Naive B cell (primary cell): Measurements from ENCODE around the gene YPEL1. TPM values are rescaled to one million over a fixed set of nuclear protein-coding genes. Genes with fewer than 3 reads are reported as not detected.

Source experiments
- ATAC-seq, 2 donors: fragments of 150-1000 bp; cut with Tn5 transposase; 2 replicates each; pipeline ENCODE4 v1.10.0; 2021; ENCODE audit warnings: low read depth in 2 of 2, mild to moderate bottlenecking in 2 of 2, moderate library complexity in 2 of 2
- DNase-seq: peaks from one replicate; pipeline ENCODE4 v3.0.0; 2022
- H3K27ac Mint-ChIP-seq, 6 donors: one replicate each; pipeline ENCODE4 v1.8.0; 2020 to 2022; ENCODE audit warnings: mild to moderate bottlenecking in 6 of 6, mixed read lengths in 6 of 6, moderate library complexity in 5 of 6, inconsistent platforms in 2 of 6
- H3K27me3 Mint-ChIP-seq, 3 donors: one replicate each; pipeline ENCODE4 v1.8.0; 2021 to 2022; ENCODE audit warnings: mixed read lengths in 3 of 3, mild to moderate bottlenecking in 1 of 3
- H3K36me3 Mint-ChIP-seq, 2 donors: one replicate each; pipeline ENCODE4 v1.8.0; 2020 to 2022; ENCODE audit warnings: mixed read lengths in 2 of 2, inconsistent platforms in 1 of 2, mild to moderate bottlenecking in 1 of 2
- H3K4me1 Mint-ChIP-seq, 3 donors: one replicate each; pipeline ENCODE4 v1.8.0; 2020 to 2022; ENCODE audit warnings: mixed read lengths in 3 of 3, inconsistent platforms in 1 of 3, mild to moderate bottlenecking in 1 of 3, moderate library complexity in 1 of 3
- H3K4me3 Mint-ChIP-seq, 8 donors: one replicate each; pipeline ENCODE4 v1.8.0; 2020 to 2022; ENCODE audit warnings: mild to moderate bottlenecking in 8 of 8, mixed read lengths in 8 of 8, moderate library complexity in 8 of 8, inconsistent platforms in 2 of 8
- H3K9me3 Mint-ChIP-seq, 7 donors: one replicate each; pipeline ENCODE4 v1.8.0; 2020 to 2022; ENCODE audit warnings: mixed read lengths in 7 of 7, mild to moderate bottlenecking in 5 of 7, inconsistent platforms in 2 of 7, moderate library complexity in 1 of 7
- polyA plus RNA-seq, 6 donors: library from polyadenylated mRNA; unstranded; fragments of 300-500 nt; fragmentation: Illumina TruSeq; gene quantifications; one replicate each; pipeline ENCODE4 v1.2.3, GENCODE V29; 2021; ENCODE audit warnings: low read depth in 6 of 6

Gene YPEL1
- 10 to 100 TPM; 16.6 to 37.2 (median 29.9) TPM for polyA plus RNA-seq

- DNase-seq = peak; percentile 99
- H3K9me3 Mint-ChIP-seq = no peaks in the 10 kb centered on the region
- no peaks in the 10 kb centered on the region for H3K36me3 Mint-ChIP-seq
- peaks cover 36 to 59% (median 44%) of the 10 kb centered on the region in 3 donors for H3K4me1 Mint-ChIP-seq
- ATAC-seq = peak; percentile 86 to 88
- H3K27me3 Mint-ChIP-seq = no peaks in the 10 kb centered on the region
- H3K4me3 Mint-ChIP-seq = peak within 1 kb of the TSS; percentile 94 to 99 (median 96)
- H3K27ac Mint-ChIP-seq = peak within 1 kb of the TSS; percentile 72 to 98 (median 95)
Observed at GRCh38 chr22:21735200-21736083, at the start of gene YPEL1. Gene YPEL1, minus strand, starts transcription at chr22:21735794. Its CDS starts 25,050 bp downstream, at chr22:21710744.

GRCh38 chr22:21780259-21780658, 44.7 kb upstream of the YPEL1 start:
- DNase-seq (no peak), ATAC-seq (no peak)
- peaks cover 0 to 2% (median 0%) of the 10 kb centered on the region in 7 donors for H3K9me3 Mint-ChIP-seq
- peak overlapping the region in 2 of 6 donors; percentile 34 to 62 for H3K27ac Mint-ChIP-seq
- H3K36me3 Mint-ChIP-seq = peaks cover 4 to 16% of the 10 kb centered on the region in 2 donors
- no peak overlapping the region for H3K4me3 Mint-ChIP-seq
- no peaks in the 10 kb centered on the region for H3K27me3 Mint-ChIP-seq
- peaks cover 4 to 20% (median 17%) of the 10 kb centered on the region in 3 donors for H3K4me1 Mint-ChIP-seq

- ATAC-seq (no peak), DNase-seq (no peak)
- H3K27me3 Mint-ChIP-seq = no peaks in the 10 kb centered on the region
Observed at GRCh38 chr22:21779444-21779843, 43.9 kb upstream of the YPEL1 start.

GRCh38 chr22:21778705-21779363, 43.2 kb upstream of the YPEL1 start:
- Mint-ChIP-seq H3K27me3 (no peaks in the 10 kb centered on the region), H3K36me3 (peaks cover 4 to 10% of the 10 kb centered on the region in 2 donors), H3K9me3 (no peaks in the 10 kb centered on the region)

More at GRCh38 chr22:21779444-21779843, 43.9 kb upstream of the YPEL1 start:
- Mint-ChIP-seq H3K4me3 (no peak overlapping the region), H3K36me3 (peaks cover 4 to 16% of the 10 kb centered on the region in 2 donors), H3K27ac (no peak overlapping the region), H3K4me1 (peaks cover 4 to 20% (median 17%) of the 10 kb centered on the region in 3 donors), H3K9me3 (peaks cover 0 to 2% (median 0%) of the 10 kb centered on the region in 7 donors)

GRCh38 chr22:21771631-21771976, 36.0 kb upstream of the YPEL1 start:
- H3K36me3 Mint-ChIP-seq = peaks cover 25 to 30% of the 10 kb centered on the region in 2 donors
- ATAC-seq (no peak), DNase-seq (no peak)
- no peaks in the 10 kb centered on the region for H3K9me3 Mint-ChIP-seq
- peaks cover 7 to 15% (median 14%) of the 10 kb centered on the region in 3 donors for H3K4me1 Mint-ChIP-seq
- H3K4me3 Mint-ChIP-seq = no peak overlapping the region
- no peaks in the 10 kb centered on the region for H3K27me3 Mint-ChIP-seq
- no peak overlapping the region for H3K27ac Mint-ChIP-seq

More at GRCh38 chr22:21778705-21779363, 43.2 kb upstream of the YPEL1 start:
- H3K27ac Mint-ChIP-seq = peak overlapping the region in 1 of 6 donors; percentile 58
- DNase-seq = no peak
- H3K4me3 Mint-ChIP-seq = no peak overlapping the region
- no peak for ATAC-seq
- H3K4me1 Mint-ChIP-seq = peaks cover 4 to 20% (median 17%) of the 10 kb centered on the region in 3 donors

DNA sequence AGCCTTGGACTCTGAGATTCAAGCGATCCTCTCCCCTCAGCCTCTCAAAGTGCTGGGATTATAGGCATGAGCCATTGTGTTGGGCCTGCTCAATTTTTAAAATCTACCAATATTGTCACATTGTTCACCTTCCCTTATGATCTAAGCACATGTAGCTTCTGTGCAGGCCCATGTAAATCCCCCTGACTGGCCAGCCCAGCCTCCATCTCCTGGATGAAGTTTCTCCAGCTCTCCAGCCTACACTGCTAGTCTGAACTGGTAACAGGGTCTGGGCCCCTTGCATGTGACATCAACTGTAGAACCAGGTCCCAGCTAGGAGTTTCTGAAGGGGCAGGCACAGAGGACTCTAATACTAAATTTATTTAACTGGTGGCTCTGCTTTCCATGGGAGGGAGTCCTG, 32.8 kb upstream of the YPEL1 start:
- Mint-ChIP-seq H3K27ac (peak overlapping the region in 2 of 6 donors; percentile 17 to 72), H3K4me3 (peak overlapping the region in 1 of 8 donors; percentile 76), H3K27me3 (no peaks in the 10 kb centered on the region), H3K36me3 (peaks cover 25 to 31% of the 10 kb centered on the region in 2 donors), H3K4me1 (peaks cover 7 to 11% (median 9%) of the 10 kb centered on the region in 3 donors), H3K9me3 (no peaks in the 10 kb centered on the region)
- ATAC-seq = no peak
- no peak for DNase-seq

DNA sequence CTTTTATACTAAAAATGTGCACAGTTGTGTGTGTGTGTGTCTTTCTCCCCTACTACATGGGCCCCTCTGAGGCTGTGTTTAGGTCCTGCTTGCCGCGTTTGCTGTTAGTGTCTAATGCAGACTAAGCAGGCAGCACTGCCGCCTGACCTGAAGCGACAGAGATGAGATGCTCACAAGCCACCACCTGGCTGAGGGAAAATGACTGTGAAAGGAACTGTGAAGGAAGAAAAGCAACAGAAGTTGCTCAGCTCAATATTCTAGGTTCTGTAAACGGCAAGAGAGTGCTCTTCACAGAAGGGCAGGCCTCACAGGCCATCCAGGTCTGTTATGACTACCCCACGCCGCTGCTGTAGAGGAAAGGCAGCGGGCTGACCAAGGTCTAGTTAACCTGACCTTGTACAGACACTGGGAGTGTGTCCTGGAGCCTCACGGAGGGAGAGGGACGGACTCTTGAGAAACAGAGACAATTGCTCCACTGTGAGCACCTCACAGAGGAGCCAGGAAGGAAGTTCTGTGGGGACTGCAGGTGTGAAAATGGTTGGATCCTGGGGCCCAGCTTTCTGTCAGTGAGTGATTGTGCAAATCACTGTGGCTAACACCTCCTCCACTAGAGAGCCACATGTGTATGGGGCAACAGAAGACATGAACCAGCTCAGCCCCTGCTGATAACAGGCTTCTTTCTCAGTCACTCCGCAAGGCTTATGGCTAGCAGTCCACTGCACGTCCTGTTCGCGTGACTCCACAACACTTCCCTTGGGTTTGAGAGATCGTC, 31.3 kb upstream of the YPEL1 start:
- Mint-ChIP-seq H3K36me3 (peaks cover 19 to 24% of the 10 kb centered on the region in 2 donors), H3K4me1 (peaks cover 0 to 2% (median 0%) of the 10 kb centered on the region in 3 donors), H3K4me3 (no peak overlapping the region), H3K9me3 (no peaks in the 10 kb centered on the region), H3K27ac (peak overlapping the region in 5 of 6 donors; percentile 17 to 89 (median 67)), H3K27me3 (no peaks in the 10 kb centered on the region)
- DNase-seq (no peak), ATAC-seq (peak in 1 of 2 donors; percentile 38)

DNA sequence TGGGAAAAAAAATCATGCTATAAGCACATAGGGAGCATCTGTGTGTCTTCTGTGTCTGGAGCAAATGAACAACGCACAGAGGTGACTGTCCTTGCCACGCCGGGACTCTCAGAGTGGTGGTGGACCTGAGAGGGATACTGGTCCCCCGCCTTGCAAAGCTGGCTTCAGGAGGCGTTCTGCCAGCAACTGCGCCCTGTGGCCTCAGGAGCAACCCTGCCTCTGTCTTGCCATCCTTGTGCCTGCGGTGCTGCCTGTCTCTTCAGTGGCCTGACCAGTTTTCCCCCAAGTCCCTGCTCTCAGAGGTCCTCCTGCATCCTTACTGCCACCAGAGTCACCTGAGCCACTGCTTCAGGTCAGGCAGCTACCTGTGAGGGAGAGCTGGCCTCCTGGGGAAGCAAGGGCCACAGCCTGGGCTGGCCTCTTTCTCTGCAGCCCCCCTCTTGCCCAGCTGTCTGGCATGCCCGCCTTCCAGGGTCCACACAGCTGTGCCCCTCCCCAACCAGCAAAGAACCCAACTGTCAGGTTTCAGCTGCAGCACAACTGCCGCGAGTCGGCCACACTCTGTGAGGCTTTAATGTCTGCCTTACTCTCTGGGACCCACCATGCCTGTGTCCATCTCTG, 30.4 kb upstream of the YPEL1 start:
- no peak overlapping the region for H3K4me3 Mint-ChIP-seq
- H3K36me3 Mint-ChIP-seq = peaks cover 13 to 24% of the 10 kb centered on the region in 2 donors
- no peak for DNase-seq

DNA sequence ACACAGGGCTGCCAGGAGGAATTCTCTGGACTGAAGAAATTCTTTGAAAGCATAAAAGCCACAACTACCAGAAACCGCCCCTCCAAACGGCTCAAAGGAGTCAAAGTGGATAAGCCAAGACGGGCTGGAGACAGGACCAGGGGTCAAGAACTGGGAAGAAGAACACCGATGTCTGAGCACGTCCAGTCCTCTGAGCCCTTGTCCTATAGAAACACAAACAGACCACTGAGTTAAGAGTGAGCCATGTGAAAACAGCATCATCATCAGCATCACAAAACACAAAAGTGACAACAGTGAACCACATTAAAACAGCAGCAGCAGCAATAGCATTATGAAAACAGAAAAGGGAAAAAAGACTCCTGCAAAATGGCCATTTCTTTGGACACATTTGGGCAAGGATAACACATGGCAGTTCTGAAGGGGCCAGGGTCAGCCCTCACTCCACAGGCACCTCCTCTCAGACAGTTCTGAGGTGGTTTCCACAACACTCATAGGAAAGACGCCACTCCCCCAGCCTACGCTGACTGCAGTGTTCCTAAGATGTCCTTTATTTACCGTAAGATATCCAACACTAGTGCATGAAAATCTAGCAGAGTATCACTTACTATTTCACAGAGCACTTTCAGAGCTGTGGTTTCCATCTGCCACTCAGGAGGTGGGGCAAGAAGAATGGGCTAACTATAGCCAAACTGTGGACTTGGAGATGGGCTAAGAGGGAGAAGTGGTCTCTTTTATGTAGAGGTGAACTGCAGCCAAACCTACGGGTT, 28.6 kb upstream of the YPEL1 start:
- ATAC-seq (no peak), DNase-seq (no peak)
- Mint-ChIP-seq H3K4me3 (no peak overlapping the region), H3K4me1 (peaks cover 0 to 2% (median 0%) of the 10 kb centered on the region in 3 donors), H3K36me3 (peaks cover 13 to 24% of the 10 kb centered on the region in 2 donors), H3K27ac (peak overlapping the region in 3 of 6 donors; percentile 29 to 69 (median 39)), H3K9me3 (no peaks in the 10 kb centered on the region), H3K27me3 (no peaks in the 10 kb centered on the region)

More for the DNA sequence above, 30.4 kb upstream of the YPEL1 start:
- Mint-ChIP-seq H3K27ac (peak overlapping the region in 1 of 6 donors; percentile 81), H3K4me1 (peaks cover 0 to 2% (median 0%) of the 10 kb centered on the region in 3 donors), H3K9me3 (no peaks in the 10 kb centered on the region), H3K27me3 (no peaks in the 10 kb centered on the region)
- ATAC-seq = no peak

DNA sequence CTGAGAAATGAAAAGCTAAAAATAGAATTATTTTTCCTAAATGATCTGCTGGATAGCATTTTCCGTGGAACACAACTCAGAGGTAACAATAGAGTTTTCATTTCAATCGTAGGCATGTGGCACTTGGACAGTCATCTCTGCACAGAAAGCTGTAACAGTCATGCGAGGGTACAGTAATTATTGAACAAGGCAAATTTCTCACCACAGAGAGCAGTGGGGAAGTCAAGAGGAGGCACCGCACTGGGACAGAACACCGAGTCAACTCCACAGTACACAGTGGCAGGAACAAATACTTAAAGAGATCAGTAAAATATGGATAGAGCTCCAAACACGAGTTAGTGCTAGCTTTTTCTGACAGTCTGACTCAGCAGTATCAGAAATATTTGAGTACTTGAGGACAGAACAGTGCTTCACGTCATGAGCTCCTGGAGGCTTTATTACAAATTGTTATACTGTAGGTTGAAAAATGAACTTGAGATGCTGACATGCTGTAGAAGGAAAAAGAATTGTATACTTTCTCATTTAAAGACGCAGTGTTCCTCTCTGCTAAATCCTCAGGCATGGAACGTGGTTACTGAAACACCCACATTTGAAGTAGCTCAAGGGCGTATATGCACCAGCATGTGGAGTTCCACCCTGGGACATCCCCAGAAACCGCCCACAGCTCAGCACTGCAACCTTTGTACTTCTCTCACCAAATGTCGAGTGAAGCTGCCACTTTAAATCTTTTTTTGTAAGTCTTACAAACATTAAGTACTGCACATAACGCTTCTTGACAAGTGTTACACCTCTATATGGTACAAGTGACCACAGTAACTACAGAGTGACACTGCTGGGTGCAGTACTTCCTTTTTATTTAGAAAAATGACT, 27.4 kb upstream of the YPEL1 start:
- no peaks in the 10 kb centered on the region for H3K27me3 Mint-ChIP-seq
- DNase-seq = no peak
- peaks cover 19 to 27% of the 10 kb centered on the region in 2 donors for H3K36me3 Mint-ChIP-seq
- peak overlapping the region in 1 of 6 donors; percentile 46 for H3K27ac Mint-ChIP-seq
- no peak overlapping the region for H3K4me3 Mint-ChIP-seq
- peaks cover 0 to 7% (median 0%) of the 10 kb centered on the region in 3 donors for H3K4me1 Mint-ChIP-seq
- H3K9me3 Mint-ChIP-seq = no peaks in the 10 kb centered on the region
- ATAC-seq = no peak

GRCh38 chr22:21761994-21762680, 26.5 kb upstream of the YPEL1 start:
- Mint-ChIP-seq H3K9me3 (no peaks in the 10 kb centered on the region), H3K27me3 (no peaks in the 10 kb centered on the region), H3K4me1 (peaks cover 1 to 9% (median 3%) of the 10 kb centered on the region in 3 donors), H3K4me3 (no peak overlapping the region), H3K27ac (no peak overlapping the region), H3K36me3 (peaks cover 18 to 23% of the 10 kb centered on the region in 2 donors)
- ATAC-seq = no peak
- DNase-seq = no peak
